ENCODE results near the gene BFAR.
"Not testable (repeated sequence)": the region's sequence is repeated elsewhere in the genome, so short reads cannot be mapped to it uniquely, and the experiment has no call there.

The BFAR gene

DNA sequence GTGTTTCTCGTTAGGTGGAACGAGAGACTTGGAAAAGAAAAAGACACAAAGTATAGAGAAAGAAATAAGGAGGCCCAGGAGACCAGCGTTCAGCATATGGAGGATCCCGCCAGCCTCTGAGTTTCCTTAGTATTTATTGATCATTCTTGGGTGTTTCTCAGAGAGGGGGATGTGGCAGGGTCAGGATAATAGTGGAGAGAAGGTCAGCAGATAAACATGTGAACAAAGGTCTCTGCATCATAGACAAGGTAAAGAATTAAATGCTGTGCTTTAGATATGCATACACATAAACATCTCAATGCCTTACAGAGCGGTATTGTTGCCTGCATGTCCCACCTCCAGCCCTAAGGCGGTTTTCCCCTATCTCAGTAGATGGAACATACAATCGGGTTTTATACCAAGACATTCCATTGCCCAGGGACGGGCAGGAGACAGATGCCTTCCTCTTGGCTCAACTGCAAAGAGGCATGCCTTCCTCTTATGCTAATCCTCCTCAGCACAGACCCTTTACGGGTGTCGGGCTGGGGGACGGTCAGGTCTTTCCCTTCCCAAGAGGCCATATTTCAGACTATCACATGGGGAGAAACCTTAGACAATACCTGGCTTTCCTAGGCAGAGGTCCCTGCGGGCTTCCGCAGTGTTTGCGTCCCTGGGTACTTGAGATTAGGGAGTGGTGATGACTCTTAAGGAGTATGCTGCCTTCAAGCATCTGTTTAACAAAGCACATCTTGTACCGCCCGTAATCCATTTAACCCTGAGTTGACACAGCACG is 3.6 kb downstream of the BFAR start:
- not testable (repeated sequence) for DNase-seq

DNA sequence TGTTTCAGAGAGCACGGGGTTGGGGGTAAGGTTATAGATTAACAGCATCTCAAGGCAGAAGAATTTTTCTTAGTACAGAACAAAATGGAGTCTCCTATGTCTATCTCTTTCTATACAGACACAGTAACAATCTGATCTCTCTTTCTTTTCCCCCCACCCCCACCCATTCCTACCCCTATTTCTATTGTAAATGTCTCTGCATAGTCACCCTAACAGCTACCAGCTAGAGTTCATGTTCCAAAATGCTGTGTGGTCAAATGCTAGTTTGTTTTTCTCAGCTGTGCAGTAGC is 4.1 kb downstream of the BFAR start:
- not testable (repeated sequence) for DNase-seq

DNA sequence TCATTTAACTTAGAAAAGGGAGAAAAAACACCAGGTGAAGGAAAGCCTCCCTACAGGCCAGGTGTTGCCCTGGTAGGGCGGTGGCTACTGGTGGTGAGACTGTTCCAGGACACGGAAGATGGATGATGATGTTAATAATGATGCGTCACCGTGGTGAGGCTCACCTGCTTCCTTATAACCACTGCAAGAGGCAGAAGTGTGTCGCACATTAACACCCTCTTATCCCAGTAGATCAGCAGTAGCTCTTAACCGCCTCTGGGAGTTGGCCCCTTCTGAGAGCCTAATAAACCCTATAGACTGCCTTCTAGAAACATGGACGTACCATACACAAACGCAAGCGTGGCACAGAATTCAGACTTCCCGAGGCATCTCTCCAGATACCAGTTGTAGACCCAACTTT is 7.8 kb downstream of the BFAR start:
- DNase-seq: no peak

DNA sequence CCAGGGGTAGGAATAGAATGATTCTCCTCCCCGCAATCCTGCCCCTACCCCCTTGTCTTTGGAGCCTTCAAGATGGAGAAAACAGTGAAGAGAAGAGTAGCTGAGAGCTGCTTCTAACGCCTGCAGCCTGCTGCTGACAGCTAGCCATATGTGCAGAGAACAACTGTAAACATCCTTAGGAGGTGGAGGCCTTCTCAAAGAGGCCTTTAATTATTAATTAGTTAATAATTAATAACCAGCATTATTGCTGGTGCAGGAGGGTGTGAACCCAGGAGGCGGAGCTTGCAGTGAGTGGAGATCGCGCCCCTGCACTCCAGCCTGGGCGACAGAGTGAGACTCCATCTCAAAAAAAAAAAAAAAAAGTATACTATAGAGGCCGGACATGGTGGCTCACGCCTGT is 8.5 kb downstream of the BFAR start:
- no peak for DNase-seq

DNA sequence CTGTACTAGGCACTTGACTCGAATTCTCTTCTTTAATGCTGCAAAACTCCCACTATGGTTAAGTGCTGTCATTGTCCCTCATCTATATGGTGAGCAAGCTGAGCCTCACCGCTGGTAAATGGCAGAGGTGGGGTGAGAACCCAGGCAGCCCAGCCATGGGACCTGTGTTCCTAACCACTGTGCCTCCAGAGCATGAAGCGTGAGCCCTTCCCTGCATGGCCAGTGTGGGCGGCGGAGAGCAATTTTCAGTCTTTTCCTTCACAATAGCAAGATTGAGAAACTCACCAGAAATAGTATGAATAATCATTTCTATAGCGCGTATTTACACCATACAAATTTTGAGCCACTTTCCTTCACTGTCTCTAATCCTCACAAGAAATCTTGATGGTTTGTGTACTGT is 9.2 kb downstream of the BFAR start:
- no peak for DNase-seq

DNA sequence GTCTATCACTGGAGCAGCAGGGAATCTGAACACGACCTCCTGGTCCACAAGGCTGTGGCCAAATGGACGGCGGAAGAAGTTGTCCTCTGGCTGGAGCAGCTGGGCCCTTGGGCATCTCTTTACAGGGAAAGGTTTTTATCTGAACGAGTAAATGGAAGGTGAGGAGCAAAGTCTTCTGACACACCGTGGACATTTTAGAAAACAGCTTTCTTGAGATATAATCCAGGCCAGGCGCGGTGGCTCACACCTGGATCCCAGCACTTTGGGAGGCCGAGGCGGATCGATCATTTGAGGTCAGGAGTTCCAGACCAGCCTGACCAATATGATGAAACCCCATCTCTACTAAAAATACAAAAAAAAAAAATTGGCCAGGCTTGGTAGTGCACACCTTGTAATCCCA is 17.1 kb downstream of the BFAR start:
- no peak for DNase-seq

DNA sequence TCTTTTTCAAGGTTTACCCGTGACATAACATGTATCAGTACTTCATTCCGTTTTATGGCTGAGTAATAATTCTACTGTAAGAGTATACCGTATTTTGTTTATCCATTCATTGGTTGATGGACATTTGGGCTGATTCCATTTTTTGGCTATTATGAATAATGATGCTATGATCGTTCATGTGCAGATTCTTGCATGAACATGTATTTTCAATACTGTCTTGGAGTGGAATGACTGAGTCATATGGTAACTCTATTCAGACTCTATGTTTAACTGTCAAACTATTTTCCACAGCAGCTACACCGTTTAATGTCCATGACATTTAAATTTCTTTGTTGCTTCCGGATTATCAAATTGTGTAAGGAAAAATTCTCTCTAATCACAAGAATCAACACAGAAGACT is 17.9 kb downstream of the BFAR start:
- DNase-seq: no peak

DNA sequence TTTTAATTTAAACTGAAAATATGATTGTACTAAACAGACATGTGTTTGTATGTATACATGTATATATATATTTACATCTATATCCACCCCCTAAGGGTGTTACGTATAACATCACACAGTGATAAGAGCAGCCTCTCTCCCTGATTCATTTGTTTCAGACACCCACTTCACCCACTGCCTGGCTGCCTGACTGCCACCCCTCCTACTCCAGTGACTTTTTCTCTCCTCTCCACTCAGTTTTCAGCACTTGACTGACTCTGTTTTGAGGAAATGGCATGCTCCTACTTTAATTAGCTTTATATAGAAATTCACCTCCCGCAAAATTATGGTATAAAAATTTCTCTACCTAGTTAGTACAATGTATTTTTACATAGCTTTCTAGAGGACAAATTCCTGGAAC is 20.0 kb downstream of the BFAR start:
- DNase-seq: no peak

DNA sequence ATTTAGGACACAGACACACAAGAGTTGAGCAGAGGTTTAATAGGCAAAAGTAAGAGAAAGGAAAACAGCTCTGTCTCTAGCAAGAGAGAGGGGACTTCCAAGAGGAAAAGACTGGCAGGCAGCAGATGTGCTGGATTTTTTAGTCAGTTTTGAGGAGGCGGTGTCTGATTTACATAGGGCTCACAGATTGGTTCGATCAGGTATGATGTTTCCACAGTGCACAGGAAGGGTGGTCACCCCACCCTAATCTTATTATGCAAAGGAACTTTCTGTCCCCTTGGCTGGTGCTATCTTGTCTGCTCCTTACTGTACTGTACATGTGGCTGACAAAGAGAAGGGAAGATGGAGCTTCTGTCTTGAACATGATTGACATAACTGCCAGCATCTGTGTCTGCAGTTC is 25.3 kb downstream of the BFAR start:
- no peak for DNase-seq

DNA sequence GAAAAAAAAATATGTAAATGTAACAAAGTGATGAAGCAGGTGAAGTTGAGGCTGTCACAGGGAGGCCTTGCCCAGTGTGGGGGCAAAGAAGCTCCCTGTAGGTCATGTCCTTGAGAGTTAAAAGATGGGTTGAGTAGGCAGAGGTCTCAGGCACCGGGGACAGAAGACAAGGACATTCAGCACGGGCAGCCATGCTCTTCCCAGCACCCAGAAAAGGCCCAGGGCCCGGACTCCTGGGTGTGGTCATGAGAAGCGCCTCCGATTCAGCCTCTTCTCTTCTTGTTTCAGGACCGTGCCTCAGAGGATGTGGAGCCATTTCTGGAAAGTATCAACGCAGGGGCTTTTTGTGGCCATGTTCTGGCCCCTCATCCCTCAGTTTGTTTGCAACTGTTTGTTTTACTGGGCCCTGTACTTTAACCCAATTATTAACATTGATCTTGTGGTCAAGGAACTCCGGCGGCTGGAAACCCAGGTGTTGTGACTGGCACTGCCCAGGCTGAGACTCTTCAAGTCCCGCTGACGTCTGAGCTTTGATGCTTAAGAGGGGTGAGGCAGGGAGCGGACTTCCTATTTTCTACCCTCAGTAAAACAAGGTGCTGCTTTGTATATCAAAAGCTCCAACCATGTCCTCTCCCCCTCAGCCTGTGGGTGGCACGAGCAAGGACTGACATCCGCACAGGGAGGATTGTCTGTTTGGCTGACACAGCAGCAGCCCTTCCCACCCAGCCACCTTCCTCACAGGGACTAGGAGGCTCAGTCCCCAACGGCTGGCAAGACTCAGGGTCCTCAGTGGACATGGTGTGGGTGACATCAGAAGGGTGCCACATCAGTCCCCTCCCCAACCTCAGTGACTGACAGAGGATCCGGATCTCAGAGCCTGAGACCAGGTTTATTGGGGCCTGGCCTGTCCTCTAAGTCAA is 34.9 kb downstream of the BFAR start:
- DNase-seq: no peak

DNA sequence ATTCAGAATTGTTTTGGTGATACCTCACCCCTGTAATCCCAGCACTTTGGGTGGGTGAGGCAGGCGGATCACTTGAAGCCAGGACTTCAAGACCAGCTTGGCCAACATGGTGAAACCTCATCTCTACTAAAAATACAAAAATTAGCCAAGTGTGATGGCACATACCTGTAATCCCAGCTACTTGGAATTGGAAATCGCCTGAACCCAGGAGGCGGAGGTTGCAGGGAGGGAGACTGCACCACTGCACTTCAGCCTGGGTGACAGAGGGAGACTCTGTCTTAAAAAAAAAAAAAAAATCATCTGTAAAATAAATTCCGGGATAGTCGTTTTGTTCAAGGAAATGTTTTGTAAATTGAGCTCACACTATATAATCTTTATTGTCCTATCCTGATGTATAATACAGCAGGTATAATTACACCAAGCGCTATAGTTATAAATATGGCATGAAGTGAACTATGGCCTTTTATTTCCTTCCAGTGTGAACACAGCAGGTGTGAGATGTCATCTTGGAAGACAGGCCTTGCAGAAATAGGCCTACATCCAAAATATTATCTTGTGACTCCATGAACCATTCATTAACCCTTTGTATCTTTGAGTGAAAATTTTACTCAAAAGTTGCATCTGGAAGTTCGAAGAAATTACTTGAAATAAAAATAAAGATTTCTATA is 35.9 kb downstream of the BFAR start:
- no peak for DNase-seq

DNA sequence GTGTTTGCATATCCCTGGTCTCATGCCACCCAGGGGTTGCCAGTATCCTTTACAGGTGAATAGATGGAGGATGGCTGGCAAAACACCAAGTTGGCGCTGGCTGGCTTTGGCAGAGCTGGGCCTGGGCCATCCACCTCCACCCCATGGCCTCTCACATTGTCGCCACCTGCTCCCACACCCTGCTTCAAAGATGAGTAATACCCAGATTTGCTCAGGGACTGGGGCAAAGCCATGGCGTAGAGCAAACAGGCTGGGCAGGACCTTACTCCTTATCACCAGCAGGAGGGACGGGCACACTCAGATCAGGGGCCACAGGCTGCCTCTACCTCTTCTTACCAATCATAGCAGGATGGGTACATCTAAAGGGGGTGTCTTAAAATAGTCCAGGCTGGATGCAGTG is 37.0 kb downstream of the BFAR start:
- DNase-seq: no peak

DNA sequence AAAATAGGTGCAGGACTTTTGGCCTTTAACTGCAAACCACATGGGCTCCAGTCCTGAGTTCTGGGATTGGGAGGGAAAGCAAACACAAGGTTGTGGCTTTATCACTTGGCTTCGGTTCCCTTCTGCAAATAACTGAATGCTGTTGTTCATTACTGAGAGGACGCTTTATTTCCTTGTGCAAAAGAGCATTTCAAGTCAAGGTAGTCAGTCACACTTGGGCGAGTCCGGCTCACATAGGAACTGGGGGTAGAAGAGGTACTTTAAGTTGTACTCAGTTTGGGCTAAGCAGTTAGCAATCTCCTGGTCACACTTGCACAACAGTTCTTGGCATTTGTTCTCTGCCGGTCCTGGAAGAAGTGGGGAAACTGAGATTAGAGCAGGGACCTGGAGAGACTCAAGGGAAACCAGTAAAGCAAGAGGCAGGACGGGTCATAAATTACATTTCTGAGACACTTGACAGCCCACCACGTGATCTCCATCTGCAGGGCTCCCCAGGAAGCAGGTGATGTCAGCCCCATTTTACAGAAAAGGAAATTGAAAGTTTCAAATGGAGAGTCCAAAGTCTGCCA is 39.7 kb downstream of the BFAR start:
- DNase-seq: no peak

DNA sequence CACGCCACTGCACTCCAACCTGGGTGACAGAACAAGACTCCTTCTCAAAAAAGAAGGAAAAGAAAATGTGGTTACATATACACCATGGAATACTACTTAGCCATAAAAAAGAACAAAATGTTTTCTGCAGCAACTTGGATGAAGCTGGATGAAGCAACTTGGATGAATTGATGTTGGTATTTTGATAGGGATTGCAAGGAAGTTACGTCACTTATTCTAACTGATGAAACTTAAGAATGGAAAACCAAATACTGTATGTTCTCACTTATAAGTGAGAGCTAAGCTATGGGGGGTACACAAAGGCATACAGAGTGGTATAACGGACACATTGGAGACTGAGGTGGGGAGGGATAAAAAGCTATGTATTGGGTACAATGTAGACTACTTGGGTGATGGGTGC is 43.9 kb downstream of the BFAR start:
- DNase-seq: no peak

DNA sequence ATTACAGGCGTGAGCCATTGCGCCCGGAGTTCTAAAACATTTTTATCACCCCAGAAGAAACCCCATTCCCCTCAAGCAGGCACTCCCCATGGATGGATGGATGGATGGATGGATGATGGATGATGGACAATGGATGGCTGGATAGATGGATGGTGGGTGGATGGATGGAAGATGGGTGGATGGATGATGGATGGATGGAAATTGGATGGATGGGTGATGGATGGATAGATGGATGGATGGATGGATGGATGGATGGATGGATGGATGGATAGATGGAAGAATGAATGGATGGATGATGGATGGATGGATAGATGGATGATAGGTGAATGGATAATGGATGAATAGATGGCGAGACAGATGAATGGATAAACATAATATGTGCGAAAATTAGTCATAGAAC is 44.9 kb downstream of the BFAR start:
- DNase-seq: no peak

DNA sequence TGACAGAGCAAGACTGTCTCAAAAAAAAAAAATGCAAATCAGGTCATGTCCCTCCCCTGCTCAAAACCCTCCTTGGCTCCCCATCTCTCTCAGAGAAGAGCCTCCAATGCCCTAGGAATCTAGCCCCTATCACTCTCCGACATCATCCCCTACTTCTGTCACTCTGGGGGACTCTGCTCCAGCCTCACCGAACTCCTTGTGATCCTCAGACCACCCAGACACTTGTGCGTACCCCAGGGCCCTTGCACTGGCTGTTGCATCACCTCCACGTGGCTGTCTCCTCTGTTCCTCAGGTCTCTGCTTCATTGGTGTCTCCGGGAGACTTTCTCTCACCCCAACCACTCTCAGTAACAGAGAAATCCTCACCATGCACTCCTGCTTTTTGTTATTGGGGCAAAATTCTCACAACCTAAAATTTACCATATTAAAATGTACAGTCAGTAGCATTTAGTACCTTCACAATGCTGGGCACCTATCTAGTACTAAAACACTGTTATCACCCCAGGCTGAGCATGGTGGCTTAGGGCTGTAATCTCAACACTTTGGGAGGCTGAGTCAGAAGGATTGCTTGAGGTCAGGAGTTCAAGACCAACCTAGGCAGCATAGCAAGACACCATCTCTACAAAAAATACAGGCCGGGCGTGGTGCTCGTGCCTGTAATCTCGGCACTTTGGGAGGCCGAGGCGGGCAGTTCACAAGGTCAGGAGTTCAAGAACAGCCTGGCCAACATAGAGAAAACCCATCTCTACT is 46.2 kb downstream of the BFAR start:
- no peak for DNase-seq

DNA sequence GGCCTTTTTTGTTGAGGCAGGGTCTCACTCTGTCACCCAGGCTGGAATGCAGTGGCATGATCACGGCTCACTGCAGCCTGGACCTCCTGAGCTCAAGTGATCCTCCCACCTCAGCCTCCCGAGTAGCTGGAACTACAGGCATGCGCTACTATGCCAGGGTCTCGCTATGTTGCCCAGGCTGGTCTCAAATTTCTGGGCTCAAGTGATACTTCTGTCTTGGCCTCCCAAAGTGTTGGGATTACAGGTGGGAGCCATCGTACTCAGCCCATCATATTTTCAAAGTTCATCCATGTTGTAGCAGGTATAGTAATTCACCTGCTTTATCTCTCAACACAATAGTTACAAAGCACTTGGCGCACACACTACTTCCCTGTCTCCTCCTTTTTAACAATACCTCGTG is 47.6 kb downstream of the BFAR start:
- not testable (repeated sequence) for DNase-seq

DNA sequence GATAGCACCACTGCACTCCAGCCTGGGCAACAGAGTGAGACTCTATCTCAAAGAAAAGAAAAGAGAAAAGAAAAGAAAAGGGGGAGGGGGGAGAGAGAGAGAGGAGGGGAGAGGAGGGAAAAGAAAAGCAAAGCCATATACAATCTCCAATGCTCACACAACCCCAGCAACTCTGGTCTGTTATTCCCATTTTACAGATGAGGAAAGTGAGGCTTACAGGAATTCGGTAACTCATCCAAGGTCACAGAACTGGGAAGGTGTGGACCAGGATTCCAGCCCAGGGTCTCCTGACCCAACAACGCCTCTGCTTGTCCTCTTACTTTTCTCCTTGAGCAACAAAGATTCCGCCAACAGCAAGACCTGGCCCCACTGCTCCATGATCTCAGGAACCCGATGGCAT is 48.4 kb downstream of the BFAR start:
- no peak for DNase-seq

DNA sequence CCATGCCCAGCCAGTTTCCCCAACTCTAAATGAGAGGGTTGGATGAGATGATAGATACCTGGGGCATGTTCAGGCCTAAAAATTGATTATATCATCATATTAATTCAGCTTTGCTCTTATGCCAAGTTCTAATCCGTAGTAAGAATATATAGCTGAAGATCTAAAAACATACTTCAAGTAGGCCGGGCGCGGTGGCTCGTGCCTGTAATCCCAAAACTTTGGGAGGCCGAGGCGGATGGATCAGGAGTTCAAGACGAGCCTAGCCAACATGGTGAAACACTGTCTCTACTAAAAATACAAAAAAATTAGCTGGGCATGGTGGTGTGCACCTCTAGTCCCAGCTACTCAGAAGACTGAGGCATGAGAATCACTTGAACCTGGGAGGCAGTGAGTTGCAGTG is 49.4 kb downstream of the BFAR start:
- no peak for DNase-seq

DNA sequence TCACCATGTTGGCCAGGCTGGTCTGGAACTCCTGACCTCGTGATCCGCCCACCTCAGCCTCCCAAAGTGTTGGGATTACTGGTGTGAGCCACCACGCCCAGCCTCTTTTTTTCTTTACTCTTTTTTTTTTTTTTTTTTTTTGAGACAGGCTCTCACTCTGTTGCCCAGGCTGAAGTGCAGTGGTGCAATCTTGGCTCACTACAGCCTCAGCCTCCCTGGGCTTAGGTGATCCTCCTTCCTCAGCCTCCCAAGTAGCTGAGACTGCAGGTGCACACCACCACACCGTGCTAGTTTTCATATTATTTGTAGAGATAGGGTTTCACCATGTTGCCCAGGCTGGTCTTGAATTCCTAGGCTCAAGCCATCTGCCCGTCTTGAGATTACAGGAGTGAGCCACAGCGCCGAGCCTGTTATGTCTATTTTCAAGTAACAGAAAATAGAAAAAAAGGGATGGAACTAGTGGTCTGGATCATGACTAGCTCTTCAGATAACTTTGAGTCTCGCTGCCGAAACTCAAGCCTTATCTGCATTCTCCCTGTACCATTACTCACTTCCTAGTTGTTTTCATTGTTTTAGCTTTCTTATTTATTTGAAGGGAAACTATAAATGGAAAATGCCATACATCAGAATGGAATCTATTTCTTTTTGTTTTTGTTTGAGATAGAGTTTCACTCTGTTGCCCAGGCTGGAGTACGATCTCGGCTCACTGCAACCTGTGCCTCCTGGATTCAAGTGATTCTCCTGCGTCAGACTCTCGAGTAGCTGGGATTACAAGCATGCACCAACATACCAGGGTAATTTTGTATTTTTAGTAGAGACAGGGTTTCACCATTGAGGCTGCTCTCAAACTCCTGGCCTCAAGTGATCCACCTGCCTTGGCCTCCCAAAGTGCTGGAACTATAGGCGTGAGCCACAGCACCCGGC is 53.4 kb downstream of the BFAR start:
- DNase-seq: not testable (repeated sequence)

DNA sequence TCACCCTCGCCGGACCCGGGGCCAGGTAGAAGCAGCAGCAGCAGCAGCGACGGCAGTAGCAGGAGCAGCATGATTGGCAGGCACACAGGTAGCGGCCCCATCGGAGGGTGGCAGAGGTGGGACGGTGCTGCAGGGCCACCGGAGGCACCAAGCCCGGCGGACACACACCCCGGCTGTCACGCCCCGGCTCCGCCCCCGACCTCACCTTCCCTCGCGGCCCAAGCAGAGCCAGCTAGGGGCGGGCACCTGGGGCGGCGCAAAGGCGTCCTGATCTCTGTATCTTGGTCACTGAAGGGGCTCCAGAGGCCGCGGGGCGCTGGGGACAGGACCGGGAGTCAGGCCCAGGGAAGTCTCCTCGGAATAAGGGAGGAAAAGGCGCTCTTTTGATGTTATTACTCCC is 61.4 kb downstream of the BFAR start, which contains the start of gene PLA2G10:
PLA2G10 (minus strand) TSS at position 180 of the 400 bp plus-strand sequence; CDS start at position 101, 79 bp downstream.
- DNase-seq: not testable (repeated sequence)

All from GOT3 (cell line).